ENCODE data around the gene ETV3L.

Gene ETV3L

DNA sequence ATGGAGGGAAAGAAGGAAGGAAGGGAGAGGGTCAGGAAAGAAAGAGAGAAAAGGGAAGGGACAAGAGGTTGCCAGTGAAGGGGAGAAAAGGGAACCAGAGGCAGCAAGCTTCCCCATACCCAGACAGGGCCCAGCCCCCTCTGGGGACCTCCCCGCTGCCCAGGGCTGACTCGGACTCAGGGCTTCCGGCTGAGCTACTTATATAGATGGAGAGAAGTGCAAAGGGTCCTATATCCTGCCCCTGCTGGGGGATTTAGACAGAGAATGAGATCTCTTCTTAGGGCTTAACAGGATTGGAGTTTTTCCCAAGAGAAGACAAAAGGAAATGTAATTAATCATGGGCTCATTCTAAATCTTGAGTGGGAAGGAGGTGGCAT is at the start of gene ETV3L:
Gene ETV3L (minus strand): TSS at position 176 of the 377 bp plus-strand sequence. CDS start 285 bp downstream, outside the sequence.
- no peak for DNase-seq

DNA sequence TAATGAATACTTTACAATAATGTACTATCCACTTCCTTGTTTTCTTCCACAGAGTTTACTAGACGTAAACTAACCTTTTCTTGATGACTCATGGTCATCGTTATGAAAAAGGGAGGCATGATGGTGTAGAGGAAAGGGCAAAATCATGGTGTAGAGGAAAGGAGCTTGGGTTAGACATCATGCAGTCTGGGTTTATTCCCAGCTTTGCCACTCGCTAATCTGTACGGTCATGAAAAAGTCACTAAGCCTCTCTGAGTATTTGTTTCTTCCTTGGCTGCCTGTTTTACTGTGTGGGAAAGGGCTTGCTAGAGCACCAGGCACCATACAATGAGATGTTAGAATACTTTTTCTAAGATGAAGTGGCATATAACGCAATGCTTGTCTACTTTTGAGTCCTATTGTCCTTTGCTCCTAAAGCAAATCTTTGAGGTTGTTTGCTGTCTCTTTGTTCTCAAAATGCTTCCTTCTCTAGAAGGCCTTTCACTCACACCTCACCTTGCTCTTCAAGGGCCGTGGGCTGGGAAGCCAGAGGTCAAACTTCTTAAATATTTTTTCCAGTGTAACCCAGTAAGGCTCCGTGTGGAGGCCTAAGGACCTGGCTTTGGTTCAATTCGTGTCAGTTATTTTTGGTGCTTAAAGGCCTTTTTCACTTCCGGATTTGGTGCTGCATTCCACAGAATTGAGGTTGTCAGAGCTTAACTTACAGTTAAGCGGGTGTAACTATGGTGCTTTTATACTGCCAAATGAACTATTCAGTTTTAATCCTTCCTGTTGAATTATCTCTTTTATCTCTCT is 48.5 kb upstream of the ETV3L start:
- DNase-seq = no peak

DNA sequence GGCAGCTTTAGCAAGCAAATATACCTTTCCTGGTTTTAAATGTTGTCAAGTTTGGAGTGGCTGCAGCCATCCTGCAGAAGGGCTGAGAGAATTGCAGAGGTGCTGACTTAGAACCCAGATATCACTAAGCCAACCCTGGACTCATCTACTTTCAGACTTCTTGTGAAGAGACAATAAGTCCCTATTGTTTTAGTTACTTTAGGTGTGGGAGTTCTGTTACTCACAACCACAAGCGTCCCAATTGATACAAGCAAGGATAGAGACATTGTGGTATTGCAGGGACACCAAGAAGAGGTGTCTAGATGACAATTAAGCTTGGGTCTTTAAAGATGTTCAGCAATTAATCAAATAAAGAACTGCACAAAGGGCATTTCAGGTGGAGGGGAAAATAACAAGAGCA is 47.4 kb upstream of the ETV3L start:
- no peak for DNase-seq

DNA sequence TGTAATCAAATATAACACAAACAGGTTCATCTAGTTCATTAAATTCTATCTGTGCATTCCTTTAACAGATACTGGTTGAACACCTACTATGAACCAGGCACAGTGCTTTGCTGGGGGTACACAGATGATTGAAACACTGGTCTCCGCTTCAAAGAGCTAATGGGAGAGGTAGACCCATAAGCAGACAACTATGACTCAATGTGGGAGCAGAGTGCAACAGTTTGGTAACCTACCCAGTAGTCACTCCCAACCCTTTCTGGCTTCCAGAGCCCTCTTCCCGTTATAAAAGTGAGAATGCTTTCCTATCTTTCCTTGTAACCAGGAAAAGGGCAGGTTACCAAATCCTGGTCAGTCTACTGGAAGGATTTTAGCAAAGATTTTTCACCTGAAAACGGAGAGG is 46.6 kb upstream of the ETV3L start:
- no peak for DNase-seq

DNA sequence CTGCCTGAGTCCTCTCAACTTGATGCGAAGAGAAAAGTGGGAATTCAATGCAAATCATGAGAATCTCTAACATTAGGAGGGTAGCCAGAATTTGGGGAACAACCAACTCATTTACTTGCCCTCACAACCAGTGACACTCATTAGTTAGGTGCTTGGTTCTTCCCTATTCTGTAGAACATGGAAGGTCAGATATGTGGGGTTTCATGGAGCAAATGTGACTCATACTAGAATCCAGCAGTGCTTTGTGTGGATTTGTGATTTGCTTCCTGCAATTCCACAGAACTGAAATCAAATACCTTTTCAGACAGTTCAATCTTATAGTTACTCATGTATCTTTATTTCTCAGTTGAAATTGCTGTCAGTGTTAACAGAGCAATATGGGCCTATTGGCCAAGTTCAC is 45.5 kb upstream of the ETV3L start:
- no peak for DNase-seq

DNA sequence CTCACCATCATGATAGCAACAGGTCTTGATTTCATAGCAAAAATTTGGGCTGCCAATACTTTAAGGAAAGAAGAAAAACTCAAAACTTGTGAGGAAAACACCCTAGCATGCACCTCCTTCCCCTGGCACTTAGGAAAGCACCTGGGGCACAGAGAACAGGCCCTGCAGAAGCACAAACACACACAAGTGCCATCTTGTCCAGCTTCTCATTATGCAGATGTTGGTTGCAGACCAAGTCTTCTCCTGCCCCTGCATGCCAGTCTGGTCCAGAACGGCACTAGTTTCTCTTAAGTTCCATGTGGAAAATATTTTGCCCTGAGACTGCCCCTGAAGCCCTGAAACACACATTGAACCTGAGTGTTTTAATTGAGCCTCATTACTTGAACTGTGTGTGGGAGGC is 44.9 kb upstream of the ETV3L start:
- DNase-seq = no peak

DNA sequence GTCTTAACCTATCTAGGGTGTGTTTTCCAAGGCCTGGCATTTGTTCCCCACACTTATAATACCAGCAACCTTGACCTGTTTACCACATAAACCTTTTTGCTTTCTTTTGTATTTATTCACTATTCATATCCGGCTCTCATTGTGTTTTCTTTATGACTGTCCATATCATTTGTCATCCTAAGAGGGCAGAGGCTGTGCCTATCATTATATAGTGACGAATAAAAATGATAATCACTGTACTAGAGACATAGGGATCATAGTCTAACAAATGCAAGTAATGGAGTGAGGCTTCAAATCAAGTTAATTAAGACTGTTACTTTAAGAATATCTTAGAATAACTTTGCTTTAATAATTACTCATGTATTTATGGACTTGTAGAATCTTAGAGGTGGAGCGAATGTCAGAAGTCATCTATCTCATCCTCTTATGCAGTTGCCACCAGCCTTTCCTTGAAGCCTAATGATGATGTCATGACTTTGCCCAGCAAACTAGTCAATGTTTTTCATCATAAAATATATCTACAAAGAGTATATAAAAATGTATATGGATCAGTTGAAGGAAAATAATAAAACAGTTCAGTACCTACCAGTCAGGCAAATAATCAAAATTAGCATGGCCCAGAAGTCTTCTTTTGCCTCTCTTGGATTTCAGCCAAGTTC is 43.3 kb upstream of the ETV3L start:
- DNase-seq = no peak

DNA sequence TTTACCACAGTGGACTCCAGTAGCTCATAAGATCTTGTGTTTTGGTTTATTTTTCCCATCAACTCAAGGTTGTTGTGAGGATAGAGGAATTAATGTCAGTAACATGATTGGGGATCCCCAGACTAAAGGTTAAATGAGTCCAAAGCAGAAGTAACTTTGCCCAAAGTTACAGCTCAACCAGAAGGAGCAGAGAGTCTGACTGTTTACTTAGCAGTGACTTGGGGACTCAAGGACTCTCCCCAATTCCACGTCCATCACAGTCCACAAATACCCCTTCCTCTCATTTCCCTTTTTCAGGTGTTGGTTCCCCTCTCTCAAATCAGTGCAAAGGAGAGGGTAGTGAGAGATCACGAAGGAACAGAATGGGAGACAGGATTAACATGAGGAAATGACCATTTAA is 42.6 kb upstream of the ETV3L start:
- DNase-seq = no peak

DNA sequence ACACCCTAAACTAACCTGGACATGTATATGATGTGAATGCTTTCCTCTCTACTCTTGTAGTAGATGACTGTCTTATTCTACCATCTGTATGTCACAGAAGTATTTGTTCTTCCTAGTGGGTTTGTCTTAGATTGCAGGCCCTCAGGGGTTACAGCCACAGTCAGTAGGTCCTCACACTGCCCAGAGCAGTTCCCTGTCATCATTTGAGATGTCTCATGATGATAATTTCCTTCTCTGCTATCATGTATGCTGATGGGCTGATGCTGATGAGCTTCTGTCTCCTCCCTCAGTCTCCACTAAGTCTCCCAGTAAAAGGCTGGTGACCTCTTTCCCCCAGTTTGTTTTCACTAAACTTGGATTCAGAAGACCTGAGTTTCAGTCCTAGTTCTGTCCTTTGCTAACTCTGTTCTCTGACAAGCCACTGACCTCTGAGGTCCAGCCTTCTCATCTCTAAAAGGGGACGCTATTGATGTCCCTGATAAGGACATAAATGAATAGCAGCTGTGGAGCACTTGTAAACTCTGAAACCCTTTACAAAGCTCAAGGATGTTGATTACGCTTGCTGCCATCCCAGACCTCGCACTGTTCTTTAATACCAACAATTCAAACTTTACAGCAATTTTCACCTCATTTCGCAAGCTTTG is 41.7 kb upstream of the ETV3L start:
- DNase-seq = no peak

DNA sequence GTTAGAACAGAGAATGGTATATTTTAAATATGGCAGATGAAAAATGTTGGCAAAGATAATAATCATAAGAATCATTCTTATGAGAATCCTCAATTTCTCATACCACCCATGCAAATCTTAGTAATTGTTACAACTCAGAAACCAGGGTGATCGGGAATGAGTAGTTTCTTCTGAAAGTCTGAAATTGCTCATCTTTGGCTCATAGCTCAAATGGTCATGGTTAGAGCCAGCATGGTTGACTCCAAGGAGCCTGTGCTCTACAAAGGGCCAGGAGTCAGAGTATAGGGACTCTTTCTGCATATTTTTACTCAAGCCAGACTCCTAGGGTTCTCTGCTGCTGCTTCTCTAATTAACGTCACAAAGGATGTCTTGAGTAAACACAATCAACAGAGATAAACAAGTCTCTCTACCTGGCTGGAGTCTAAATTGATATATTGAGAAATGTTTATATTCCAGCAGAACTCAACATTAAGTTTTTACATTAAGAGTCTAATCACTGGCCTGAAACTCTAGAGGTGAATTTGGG is 40.5 kb upstream of the ETV3L start:
- DNase-seq = no peak

DNA sequence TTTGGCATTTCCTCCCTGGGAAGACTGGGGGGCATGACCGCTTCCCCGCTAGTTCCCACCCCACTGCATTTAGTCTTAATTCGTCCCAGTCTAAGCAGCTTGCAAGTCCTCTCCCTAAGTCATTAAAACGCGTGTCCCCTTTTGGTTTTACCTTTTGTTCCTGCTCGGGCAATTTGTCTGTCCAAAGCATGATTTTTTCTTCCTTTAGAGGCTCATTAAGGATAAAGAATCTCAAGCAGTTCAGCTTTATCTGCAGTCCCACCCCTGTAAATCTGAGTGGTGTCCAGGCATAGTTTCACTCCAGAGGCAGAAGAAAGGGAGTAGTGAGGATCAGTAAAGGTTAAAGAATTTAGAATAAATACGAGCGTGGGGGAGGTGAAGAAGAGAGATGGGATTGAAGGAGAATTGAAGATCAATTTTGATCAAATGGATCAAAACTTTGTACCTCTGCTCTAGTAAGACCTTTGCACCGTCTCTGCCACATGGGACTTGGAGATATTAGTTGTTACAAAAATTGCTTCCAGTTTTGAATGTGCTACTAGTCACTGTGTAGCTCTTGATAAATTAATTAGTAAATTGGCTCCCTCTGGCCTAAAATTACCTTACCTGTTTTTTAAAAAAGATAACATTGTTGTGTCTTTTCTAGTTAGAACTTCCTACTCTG is 39.6 kb upstream of the ETV3L start:
- no peak for DNase-seq

DNA sequence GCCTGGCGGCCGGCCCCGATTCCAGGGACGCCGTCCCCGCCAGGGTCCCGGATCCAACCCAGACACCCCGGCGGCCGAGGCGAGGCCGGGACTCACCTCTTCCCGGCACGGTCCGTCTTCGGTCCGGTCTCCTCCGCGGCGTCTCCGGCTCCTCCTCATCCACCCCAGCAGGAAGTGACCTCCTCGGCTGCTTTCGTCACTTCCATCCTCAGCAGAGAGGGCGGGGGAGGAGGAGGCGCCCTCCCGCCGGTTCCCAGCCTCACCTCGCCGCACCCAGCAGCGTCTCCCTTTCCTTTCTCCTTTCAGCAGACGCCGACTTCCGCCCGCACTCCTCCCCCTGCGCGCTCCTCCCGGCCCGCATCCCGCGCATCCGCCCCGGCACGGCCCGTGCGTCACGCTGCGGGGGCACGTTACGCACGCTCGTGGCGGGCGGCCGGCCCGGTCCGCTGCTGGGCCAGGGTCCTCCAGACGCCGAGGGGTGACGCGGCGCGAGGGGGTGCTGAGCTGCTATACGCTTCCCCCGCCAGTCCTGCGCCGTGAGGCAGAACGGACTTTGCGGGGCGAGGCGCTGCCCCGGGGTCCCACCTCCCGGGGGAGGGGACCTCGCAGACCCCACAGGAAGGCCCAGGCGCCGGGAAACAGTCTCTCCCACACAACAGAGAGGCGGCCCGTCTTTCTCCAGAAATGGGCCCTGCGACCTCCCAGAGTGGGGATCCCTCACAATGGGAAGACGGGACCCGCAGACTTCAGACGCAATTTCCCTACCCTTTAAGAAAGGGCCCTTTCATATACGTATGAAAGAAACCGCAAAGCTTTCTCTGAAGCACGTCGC is 38.8 kb upstream of the ETV3L start, which contains the start of gene ETV3:
Gene ETV3 (minus strand): TSS at position 176 of the 832 bp plus-strand sequence. CDS start 2,043 bp downstream, outside the sequence.
- DNase-seq = peak; percentile 93

DNA sequence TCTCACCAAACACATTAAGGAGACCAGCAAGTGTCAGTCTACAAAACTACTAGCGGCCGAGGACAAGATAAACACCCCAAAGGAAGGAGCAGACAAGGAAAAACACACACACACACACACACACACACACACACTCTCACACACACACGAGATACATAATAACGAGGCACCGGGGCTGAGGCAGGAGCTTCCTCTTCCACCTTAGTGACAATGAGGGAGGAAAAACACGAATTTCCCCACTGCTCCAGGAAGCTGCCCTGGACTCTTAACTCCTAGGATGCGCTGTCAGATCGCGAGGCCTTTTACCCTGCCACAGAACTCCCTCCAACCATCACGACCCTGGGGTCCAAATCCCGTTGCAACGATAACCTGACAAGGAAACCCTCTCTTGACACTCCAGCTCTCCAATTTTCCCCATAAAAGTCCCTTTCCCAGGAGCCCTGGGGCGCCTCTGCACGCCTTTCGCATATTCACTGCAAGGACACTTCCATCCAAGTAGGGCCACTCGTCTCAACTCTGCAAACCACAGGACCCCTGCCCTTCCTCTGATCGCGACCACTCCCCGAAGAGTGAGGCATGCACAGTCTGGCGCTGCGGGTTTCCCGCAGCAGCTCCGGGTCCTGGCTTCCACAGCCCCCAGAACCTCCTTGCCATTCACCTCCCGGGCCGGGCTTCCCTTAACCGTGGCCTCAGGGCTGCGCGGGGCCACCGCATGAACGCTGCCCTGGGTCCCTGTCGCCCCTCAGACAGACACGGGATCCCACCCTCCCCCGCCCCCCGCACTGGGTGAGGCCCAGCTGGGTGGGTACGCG is 38.0 kb upstream of the ETV3L start:
- peak; percentile 53 for DNase-seq

DNA sequence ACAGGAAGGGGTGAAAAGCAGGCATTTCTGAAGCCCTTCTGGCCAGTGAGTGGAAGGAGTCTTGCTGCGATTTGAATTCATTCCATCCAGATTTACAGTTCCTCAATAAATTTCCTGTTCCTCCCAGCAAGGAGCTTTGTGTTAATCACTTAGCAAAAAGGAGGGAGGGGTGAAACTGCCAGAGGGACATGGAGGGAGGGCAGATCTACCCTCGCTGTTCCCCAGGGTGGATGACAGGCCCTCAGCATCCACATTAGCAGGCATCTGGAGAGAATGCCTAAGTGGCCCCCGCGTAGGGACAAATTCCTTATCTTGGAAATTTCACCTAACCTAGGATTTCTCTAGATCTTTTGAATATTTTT is 37.4 kb upstream of the ETV3L start:
- DNase-seq = no peak

DNA sequence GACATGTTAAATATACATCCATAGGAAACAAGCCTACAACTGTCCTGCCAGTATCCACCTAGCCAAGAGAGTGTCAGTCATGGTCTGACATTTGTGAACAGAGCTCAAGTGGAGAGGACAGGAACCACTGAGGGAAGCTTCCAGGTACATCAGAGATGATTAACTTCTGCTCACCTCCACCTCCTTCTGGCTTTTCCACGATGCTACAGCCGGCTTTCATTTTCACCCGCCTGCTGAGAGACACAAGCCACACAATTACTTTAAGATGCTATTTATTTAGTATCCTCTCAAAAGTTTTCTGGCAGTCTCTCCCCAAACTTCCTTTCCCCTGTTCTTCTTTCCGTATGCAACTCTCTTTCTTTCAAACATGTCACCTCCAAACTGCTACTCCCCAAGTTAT is 36.5 kb upstream of the ETV3L start:
- DNase-seq = no peak

DNA sequence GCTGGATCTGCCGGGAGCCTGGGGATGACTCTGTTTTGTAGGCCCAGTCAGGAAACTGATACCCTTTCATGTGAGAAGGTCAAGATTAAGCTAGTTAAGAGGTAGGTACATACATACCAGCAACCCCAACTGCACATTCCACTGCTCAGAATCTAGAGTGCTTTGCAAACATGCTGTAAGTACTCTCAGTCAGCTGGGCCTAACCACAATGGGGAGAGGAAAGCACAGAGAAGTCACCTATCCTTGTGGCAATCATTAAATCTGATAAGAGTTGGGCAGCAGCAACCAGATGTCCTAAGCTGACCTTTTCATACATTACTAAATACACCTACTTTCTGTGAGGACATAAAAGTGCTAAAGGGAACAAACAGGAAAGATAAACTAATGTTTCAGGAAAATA is 36.0 kb upstream of the ETV3L start:
- no peak for DNase-seq

DNA sequence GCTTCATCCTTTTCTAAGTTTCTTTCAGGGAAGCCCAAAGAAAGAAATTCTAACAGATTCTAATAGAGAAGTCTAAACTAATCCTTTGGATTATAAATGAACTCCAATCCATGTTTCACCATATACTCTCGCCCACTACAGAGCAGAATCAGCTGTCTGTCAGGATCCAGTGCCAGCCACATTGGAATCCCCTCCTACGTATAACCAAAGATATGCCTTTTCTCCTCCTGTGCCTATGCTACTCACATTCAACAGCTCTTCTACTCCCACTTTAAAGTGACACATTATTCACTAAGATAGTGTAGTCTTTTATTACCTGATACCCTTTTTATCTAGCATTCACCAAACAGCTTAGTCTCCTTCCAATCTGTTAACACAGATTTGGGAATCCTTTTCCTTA is 35.5 kb upstream of the ETV3L start:
- no peak for DNase-seq

DNA sequence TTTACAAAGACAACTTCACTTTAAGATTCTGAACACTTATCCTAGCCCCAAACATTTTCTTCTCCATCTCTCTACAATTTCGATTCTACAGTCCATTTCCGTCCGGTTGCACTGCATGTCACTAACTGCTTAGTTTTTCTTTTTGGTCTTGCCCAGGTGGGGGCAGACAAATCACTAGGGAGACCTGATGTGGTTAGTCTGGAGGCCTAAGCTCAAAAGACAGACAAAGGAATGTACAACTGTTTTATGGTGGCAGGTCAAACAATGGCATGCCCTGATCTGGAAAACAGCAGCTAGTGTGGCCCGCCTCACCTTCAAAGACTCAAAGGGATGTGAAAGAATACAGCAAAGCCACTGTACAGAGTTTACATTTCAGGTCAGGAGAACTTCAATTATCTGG is 34.8 kb upstream of the ETV3L start:
- no peak for DNase-seq

DNA sequence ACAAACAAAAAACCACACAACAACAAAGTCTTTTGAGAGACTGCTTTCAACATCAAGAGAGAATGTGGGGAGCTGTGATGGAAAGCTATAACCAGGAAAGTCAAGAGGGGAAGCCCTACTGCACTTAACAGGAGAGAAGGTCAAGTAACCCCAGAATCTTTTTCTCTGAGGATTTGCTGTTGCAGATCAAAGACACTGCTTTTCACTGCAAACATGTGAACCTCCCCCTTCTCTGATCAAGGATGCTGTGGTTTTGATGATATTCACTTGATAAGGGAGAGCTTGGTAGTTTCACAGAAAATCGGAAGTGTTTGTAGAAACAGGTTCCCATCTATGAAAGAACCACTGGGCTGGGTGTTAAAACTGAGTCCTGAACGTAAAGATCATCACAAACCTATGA is 33.8 kb upstream of the ETV3L start:
- DNase-seq = no peak

DNA sequence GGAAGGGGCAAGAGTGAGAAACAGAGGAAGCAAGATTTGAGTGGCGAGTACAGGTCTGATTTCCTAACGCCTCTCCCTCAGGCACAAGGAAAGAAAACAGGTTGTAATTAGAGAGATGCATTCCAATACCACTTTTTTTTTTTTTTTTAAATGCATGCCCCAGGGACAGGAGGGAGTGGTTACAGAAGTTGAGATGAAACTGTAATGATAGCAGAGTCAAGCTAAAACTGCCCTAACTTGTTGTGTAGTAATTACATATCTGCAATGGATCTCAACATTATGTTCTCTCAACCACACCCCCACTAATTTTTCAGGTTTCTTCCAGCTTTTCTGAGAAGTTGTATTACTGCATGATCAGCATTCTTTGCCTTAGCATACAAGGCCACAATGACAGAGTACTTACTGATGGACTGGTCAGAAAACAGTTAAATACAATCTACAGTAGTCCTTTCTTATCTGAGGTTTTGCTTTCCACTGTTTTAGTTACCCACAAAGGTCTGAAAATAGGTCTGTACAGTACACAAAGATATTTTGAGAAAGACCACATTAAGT is 33.1 kb upstream of the ETV3L start:
- no peak for DNase-seq

DNA sequence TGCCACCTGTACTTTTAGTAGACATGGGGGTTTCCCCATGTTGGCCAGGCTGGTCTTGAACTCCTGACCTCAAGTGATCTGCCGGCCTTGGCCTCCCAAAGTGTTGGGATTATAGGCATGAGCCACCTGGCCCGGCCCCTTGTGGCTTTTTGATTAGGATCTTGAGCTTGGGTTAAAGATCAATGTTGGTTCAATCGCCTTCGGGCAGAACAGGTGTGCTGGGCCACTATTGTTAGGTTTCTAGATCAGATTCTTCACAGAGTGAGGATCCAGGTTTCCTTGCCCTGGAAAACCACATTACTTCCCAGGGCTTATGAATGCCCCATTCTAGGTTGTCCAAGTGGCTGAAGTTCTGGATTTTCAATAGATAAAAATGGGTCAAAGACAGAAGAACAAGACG is 32.5 kb upstream of the ETV3L start:
- no peak for DNase-seq

Measured in right forelimb (tissue), 1 donor.